ENCODE data around the gene AKR1E2. TPM values are rescaled to one million over a fixed set of nuclear protein-coding genes. Genes with fewer than 3 reads are reported as not detected.

Gene AKR1E2
- total and polyA plus RNA-seq, 9 of the 15 experiments (the other 6 are each of a cell fraction or from before 2014, with no cell fraction given) = 4.2 to 16.6 (median 9.8) TPM

DNA sequence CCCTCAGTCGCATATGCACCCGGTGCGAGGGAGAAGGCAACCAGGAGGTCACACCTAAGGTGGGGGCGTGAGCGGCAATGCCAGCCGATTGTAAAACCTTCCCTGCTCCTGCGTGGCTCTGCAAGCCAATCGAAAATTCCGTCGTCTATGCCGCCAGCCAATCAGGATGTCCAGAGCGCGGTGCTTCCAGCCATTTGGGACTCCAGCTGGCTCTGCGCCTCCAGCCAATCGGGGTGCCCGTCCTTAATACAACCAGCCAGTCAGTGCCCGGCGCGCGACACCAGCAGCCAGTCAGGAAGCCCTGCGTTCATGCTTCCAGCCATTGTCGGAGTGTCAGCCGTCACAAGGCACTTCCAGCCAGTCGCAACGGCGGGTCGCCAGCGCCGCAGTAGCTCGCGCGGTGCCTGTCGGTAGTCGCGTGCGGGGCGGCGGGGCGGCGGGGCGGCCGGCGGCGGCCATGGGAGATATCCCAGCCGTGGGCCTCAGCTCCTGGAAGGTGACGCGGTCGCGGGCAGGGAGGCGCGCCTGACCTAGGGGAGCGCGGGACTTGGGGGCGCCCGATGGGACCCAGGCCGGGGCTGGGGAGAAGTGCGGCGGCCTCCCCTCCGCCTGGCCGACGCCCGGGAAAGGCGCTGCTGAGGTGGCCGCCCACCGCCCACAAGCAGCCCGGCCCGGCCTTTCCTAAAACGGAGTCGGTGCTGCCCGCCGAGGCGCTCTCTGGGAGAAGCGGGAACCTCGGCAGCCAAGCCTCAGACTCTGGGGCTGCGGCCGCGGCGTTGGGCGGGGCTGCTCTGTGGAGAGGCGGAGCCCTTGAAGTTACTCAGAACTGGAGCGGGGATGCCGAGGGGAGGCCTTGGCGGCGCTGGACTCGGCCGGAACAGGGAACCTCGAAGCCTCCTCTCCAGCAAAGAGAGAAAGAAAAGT is at the start of gene AKR1E2 (continued):
- TF ChIP-seq POLR3A (IDR thresholded peaks at IDR 0.05; ENCODE audit: borderline replicate concordance, extremely low read depth, insufficient read depth, insufficient read length) (no peak), MCM3 (IDR thresholded peaks at IDR 0.05) (no peak), ZNF324 (CRISPR knock-in tag; IDR thresholded peaks at IDR 0.05) (no peak), PTRF (tag; IDR thresholded peaks at IDR 0.05) (peak; percentile 67; the same call in 1 of the 2 replicates), NCOA6 (IDR thresholded peaks at IDR 0.05) (no peak), ZSCAN32 (CRISPR knock-in tag; IDR thresholded peaks at IDR 0.05) (no peak), ZNF431 (CRISPR knock-in tag; IDR thresholded peaks at IDR 0.05) (no peak), ZNF780A (CRISPR knock-in tag; IDR thresholded peaks at IDR 0.05) (no peak), FOS (IDR thresholded peaks at IDR 0.05; ENCODE audit: extremely low read depth, insufficient read length) (peak; percentile 93), TAF15 (IDR thresholded peaks at IDR 0.05; ENCODE audit: low read depth, low read length) (no peak), SMC3 (conservative IDR thresholded peaks at IDR 0.05; ENCODE audit: insufficient read depth, low read depth, low read length) (no peak), SPI1 (IDR thresholded peaks at IDR 0.05; ENCODE audit: borderline replicate concordance, low read depth, low read length) (no peak), TRIM28 (IDR thresholded peaks at IDR 0.05) (no peak), GATAD2B (IDR thresholded peaks at IDR 0.05; ENCODE audit: borderline replicate concordance) (no peak), ESRRB (CRISPR knock-in tag; IDR thresholded peaks at IDR 0.05; ENCODE audit: borderline replicate concordance) (no peak), SUPT5H (IDR thresholded peaks at IDR 0.05) (peak; percentile 72), RB1 (IDR thresholded peaks at IDR 0.05; ENCODE audit: low read depth) (peak; percentile 33), ZBED1 (IDR thresholded peaks at IDR 0.05) (no peak), HMGN3 (IDR thresholded peaks at IDR 0.05; ENCODE audit: borderline replicate concordance, extremely low read depth, insufficient read length, low read depth, low read length) (peak; percentile 67), ZNF133 (CRISPR knock-in tag; IDR thresholded peaks at IDR 0.05) (no peak)
- TF ChIP-seq, protein P1, sequence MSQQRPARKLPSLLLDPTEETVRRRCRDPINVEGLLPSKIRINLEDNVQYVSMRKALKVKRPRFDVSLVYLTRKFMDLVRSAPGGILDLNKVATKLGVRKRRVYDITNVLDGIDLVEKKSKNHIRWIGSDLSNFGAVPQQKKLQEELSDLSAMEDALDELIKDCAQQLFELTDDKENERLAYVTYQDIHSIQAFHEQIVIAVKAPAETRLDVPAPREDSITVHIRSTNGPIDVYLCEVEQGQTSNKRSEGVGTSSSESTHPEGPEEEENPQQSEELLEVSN (IDR thresholded peaks at IDR 0.05; ENCODE audit: borderline replicate concordance in 1 of 2, extremely low read depth in 1 of 2, insufficient read depth in 1 of 2, insufficient read length in 1 of 2, low read depth in 1 of 2, low read length in 1 of 2, poor library complexity in 1 of 2, severe bottlenecking in 1 of 2) = peak; percentile 63 to 93
